DMS53 treated with DMSO at 0.1 percent for 48 hours (cell line): ENCODE measurements around the gene IRF9.

Experiments
- DNase-seq: peaks from one replicate; lab custom pipeline; 2025; ENCODE audit not compliant: unreplicated experiment; lab: John Stamatoyannopoulos, UW

IRF9 gene

GRCh38 chr14:24160850-24161804 lies at the start of gene IRF9:
TSS of gene IRF9 (plus strand) at chr14:24161265. CDS start at chr14:24162145, 880 bp downstream.
- peak; percentile 94 for DNase-seq

GRCh38 chr14:24113379-24113800 lies 47.7 kb upstream of the IRF9 start:
- DNase-seq, result no peak

GRCh38 chr14:24113801-24114531 lies 47.1 kb upstream of the IRF9 start:
- peak; percentile 73 for DNase-seq

GRCh38 chr14:24114532-24115421 lies 46.3 kb upstream of the IRF9 start, which contains the start of the genes DCAF11 and NRL:
TSS of gene DCAF11 (plus strand) at chr14:24114777. CDS start at chr14:24115595, 818 bp downstream.
TSS of gene NRL (minus strand) at chr14:24114949. CDS start at chr14:24082848, 32,101 bp downstream.
- peak; percentile 96 for DNase-seq

GRCh38 chr14:24115422-24116127 lies 45.5 kb upstream of the IRF9 start:
- no peak for DNase-seq

GRCh38 chr14:24116128-24116814 lies 44.8 kb upstream of the IRF9 start:
- no peak for DNase-seq

GRCh38 chr14:24117179-24117578 lies 43.9 kb upstream of the IRF9 start:
- DNase-seq, result no peak

- no peak for DNase-seq
These were observed 41.4 kb upstream of the IRF9 start for GRCh38 chr14:24119691-24120090.

- no peak for DNase-seq
These were observed 39.9 kb upstream of the IRF9 start for GRCh38 chr14:24121210-24121609.

- no peak for DNase-seq
These were observed 38.6 kb upstream of the IRF9 start for GRCh38 chr14:24122416-24122815.

GRCh38 chr14:24122898-24123297 lies 38.2 kb upstream of the IRF9 start:
- no peak for DNase-seq

- no peak for DNase-seq
These were observed 37.3 kb upstream of the IRF9 start for GRCh38 chr14:24123424-24124417.

- DNase-seq, result no peak
These were observed 34.1 kb upstream of the IRF9 start for GRCh38 chr14:24126939-24127338.

GRCh38 chr14:24127673-24128072 lies 33.4 kb upstream of the IRF9 start:
- DNase-seq, result no peak

GRCh38 chr14:24129410-24129998 lies 31.6 kb upstream of the IRF9 start:
- no peak for DNase-seq

GRCh38 chr14:24130380-24130716 lies 30.7 kb upstream of the IRF9 start, which contains the start of gene FITM1:
TSS of gene FITM1 (plus strand) at chr14:24130659. CDS start at chr14:24131564, 905 bp downstream.
- DNase-seq, result no peak

- no peak for DNase-seq
These were observed 30.1 kb upstream of the IRF9 start for GRCh38 chr14:24130717-24131548.
